CD4-positive, alpha-beta T cell treated with Interleukin-6 at 100 ng/mL for 8 hours (primary cell): Measurements from ENCODE around the gene ACTR3.

Experiments used
- DNase-seq: peaks from one replicate; pipeline ENCODE4 v3.0.0-alpha.2; 2020; ENCODE audit warnings: mixed read lengths, low spot score

Gene ACTR3

GRCh38 chr2:113965644-113966043 is 75.8 kb downstream of the ACTR3 start:
- DNase-seq, result peak; percentile 24

- DNase-seq, result no peak
Measured at GRCh38 chr2:113966171-113966570, 76.3 kb downstream of the ACTR3 start.

- no peak for DNase-seq
Measured at GRCh38 chr2:113966832-113967231, 76.9 kb downstream of the ACTR3 start.

GRCh38 chr2:113967272-113967671 is 77.4 kb downstream of the ACTR3 start:
- DNase-seq, result no peak

GRCh38 chr2:113972766-113973165 is 82.9 kb downstream of the ACTR3 start:
- DNase-seq, result no peak

GRCh38 chr2:113973810-113974209 is 83.9 kb downstream of the ACTR3 start:
- no peak for DNase-seq

GRCh38 chr2:113974727-113975126 is 84.8 kb downstream of the ACTR3 start:
- no peak for DNase-seq

- DNase-seq, result no peak
Measured at GRCh38 chr2:113976277-113976928, 86.5 kb downstream of the ACTR3 start.

- no peak for DNase-seq
Measured at GRCh38 chr2:113977060-113977659, 87.3 kb downstream of the ACTR3 start.

GRCh38 chr2:113977660-113978523 is 88.0 kb downstream of the ACTR3 start:
- DNase-seq, result no peak

- no peak for DNase-seq
Measured at GRCh38 chr2:113978524-113979190, 88.8 kb downstream of the ACTR3 start.

GRCh38 chr2:113979191-113980128 is 89.6 kb downstream of the ACTR3 start:
- no peak for DNase-seq

GRCh38 chr2:113980946-113981345 is 91.1 kb downstream of the ACTR3 start:
- DNase-seq, result no peak

- no peak for DNase-seq
Measured at GRCh38 chr2:113981404-113982134, 91.7 kb downstream of the ACTR3 start.

- no peak for DNase-seq
Measured at GRCh38 chr2:113985554-113986397, 95.9 kb downstream of the ACTR3 start.

- DNase-seq, result no peak
Measured at GRCh38 chr2:113986762-113987290, 96.9 kb downstream of the ACTR3 start.

GRCh38 chr2:113992090-113992489 is 102.2 kb downstream of the ACTR3 start:
- DNase-seq, result no peak

GRCh38 chr2:113996671-113997594 is 107.0 kb downstream of the ACTR3 start:
- DNase-seq, result no peak
